Muscle layer of colon (tissue), 2 donors: ENCODE data around the gene GIMAP5.
"Not testable (repeated sequence)": the region's sequence is repeated elsewhere in the genome, so short reads cannot be mapped to it uniquely, and the experiment has no call there.

Experiments used
- H3K27ac ChIP-seq: one replicate; pipeline ENCODE4 v1.7.0; 2013; ENCODE audit warnings: low read depth, mild to moderate bottlenecking, low read length, moderate library complexity
- H3K27me3 ChIP-seq, 2 donors: one replicate each; pipeline ENCODE4 v1.7.0; 2013; ENCODE audit warnings: low read length in 2 of 2, mild to moderate bottlenecking in 2 of 2; ENCODE audit not compliant: insufficient read depth in 2 of 2, control insufficient read depth in 1 of 2
- H3K36me3 ChIP-seq: one replicate; pipeline ENCODE4 v1.7.0; 2013; ENCODE audit warnings: mild to moderate bottlenecking, low read length; ENCODE audit not compliant: insufficient read depth
- H3K4me1 ChIP-seq: one replicate; pipeline ENCODE4 v1.7.0; 2013; ENCODE audit warnings: mild to moderate bottlenecking, low read length; ENCODE audit not compliant: insufficient read depth
- H3K4me3 ChIP-seq, 2 donors: one replicate each; pipeline ENCODE4 v1.7.0; 2013; ENCODE audit warnings: low read length in 2 of 2, low read depth in 1 of 2, mild to moderate bottlenecking in 1 of 2, moderate library complexity in 1 of 2
- H3K9ac ChIP-seq: one replicate; pipeline ENCODE4 v1.7.0; 2013; ENCODE audit warnings: low read length
- H3K9me3 ChIP-seq: one replicate; pipeline ENCODE4 v1.7.0; 2013; ENCODE audit warnings: mild to moderate bottlenecking, low read length
- donor health status: abdominal sarcoma.
- donor health status: Adenocarcinoma of cecum.

The GIMAP5 gene

DNA sequence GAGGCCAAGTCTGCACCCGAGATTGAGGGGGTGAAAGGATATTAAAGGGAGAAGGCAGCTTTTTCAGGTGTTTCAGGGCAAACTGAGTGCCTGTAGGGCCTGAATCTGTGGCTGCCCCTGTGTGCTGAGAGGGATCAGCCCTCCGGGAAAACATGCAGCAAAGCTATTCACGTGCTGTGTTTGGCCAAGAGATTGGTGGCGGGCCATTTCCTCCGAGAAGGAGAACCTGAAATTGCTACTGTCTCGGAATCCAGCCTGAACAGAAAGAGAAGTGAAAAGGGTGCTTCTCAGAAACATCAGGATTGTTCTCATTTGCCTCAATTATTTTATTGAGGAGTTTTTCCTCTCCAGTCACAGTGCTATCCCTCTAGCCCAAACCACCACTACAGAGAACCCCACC, 16.0 kb downstream of the GIMAP5 start:
- Histone ChIP-seq H3K4me3 (no peak overlapping the region), H3K4me1 (no peaks in the 10 kb centered on the region), H3K9me3 (no peaks in the 10 kb centered on the region), H3K36me3 (no peaks in the 10 kb centered on the region), H3K27me3 (no peaks in the 10 kb centered on the region), H3K27ac (no peak overlapping the region), H3K9ac (no peak overlapping the region)

DNA sequence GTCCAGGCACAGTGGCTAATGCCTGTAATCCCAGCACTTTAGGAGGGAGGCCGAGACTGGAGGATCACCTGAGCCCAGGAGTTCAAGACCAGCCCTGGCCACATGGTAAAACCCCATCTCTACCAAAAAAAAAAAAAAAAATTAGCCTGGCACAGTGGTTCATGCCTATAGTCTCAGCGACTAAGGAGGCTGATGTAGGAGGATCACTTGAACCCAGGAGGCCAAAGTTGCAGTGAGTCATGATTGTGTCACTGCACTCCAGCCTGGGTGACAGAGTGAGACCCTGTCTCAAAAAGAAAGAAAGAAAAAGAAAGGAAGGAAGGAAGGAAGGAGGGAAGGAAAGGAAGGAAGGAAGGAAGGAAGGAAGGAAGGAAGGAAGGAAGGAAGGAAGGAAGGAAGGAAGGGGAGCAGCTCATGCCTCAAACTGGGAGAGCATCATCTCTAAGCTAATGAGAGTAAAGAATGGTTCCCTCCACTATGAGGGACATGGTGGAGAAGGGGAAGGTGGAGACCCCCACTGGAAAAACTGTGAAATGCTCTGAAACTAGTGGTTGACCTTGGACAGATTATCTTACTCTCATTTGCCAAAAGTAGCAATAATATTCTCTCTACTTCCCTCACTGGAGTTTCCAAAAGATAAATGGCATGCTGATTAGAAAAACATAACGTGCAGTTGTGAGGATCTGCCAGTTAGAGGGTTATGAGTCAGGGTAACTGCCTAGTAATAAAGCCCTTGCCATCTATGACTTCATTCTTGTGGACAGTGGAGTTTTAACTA, 16.8 kb downstream of the GIMAP5 start:
- Histone ChIP-seq H3K4me3 (no peak overlapping the region), H3K27ac (no peak overlapping the region), H3K4me1 (no peaks in the 10 kb centered on the region), H3K36me3 (no peaks in the 10 kb centered on the region), H3K9me3 (no peaks in the 10 kb centered on the region), H3K27me3 (no peaks in the 10 kb centered on the region), H3K9ac (no peak overlapping the region)

DNA sequence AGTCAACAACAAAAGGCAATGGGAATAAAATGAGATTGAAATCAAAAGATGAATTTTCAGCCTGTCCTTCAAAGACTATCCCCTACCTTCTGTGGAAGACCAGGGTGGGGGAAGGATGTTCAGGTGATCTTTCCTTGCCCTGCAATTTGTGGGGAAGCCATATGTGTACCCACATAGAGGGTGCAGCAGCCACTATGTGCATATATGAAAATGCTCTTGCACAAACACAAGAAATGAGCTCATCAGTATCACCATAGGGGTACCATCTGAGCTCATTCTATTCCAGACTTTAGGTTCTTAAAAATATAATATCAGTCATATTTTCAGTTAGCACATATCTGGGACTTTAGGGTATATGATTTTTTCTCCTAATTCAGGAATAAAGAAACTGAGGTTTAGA, 17.7 kb downstream of the GIMAP5 start:
- H3K9me3 ChIP-seq, result no peaks in the 10 kb centered on the region

DNA sequence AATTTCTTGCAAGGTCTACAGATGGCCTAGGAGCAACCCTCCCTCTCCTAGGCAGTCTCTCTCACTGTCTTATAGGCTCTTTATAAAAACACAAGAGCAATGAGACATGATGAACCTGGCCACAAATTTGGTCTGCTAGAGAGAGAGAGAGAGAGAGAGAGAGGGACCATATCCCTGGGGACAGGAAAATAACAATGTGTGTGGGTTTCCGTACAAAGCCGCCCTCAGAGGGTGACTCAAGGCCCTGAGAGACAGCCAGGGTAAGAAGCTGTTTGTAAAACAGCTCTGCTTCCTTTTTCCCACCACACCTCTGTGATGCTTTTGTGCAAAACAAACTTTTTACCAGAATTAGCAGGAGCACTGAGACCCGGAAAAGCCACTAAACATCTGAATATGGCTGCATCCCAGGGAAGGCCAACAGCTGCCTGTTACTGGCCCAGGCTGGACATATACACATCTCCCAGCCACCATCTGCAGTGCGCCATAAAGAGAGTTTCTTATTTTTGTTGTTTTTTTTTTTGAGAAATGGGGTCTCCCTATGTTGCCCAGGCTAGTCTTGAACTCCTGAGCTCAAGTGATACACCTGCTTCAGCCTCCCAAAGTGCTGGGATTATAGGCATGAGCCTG, 18.4 kb downstream of the GIMAP5 start:
- Histone ChIP-seq H3K36me3 (no peaks in the 10 kb centered on the region), H3K27me3 (no peaks in the 10 kb centered on the region), H3K4me1 (no peaks in the 10 kb centered on the region), H3K9me3 (no peaks in the 10 kb centered on the region), H3K27ac (no peak overlapping the region), H3K4me3 (no peak overlapping the region), H3K9ac (no peak overlapping the region)

More for the DNA sequence above, 17.7 kb downstream of the GIMAP5 start:
- Histone ChIP-seq H3K27me3 (no peaks in the 10 kb centered on the region), H3K27ac (no peak overlapping the region), H3K4me3 (no peak overlapping the region), H3K4me1 (no peaks in the 10 kb centered on the region), H3K9ac (no peak overlapping the region), H3K36me3 (no peaks in the 10 kb centered on the region)

DNA sequence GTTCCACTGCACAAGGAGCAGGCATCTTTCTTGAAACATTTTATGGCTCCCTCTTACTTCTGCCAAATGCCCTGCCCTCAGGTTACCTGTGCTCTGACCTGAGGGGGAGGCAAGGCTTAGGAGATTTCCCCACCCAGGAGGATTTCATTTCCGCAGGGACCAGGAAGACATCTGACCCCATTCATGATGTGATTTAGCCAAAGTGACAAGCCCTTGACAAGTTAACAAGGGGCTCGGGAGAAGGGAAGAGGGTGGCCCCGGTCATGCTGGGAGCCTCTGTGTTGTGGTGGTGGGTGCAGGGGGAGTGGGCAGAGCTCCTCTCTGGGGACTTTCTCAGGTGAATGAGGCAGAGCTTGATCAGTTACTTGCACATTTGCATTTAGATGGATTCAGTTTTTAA, 18.9 kb downstream of the GIMAP5 start:
- Histone ChIP-seq H3K9ac (no peak overlapping the region), H3K4me3 (no peak overlapping the region), H3K4me1 (no peaks in the 10 kb centered on the region)

DNA sequence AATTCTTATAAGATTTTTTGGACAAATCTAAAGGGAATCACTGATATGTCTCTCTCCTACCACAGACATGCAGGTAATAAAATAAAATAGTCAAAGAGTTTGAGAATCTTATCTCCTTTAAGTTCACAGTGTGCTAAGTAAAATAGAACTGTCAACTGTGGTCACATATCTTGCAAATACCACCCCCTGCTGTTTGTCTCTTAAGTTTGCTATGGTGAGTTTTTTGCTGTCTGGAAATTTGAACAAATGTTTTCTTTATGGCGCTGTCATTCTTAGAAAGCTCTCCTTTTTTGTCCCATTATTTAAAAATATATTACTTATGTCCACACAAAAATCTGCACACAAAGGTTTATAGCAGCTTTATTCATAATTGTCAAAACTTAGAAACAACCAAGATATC, 19.6 kb downstream of the GIMAP5 start:
- Histone ChIP-seq H3K27ac (no peak overlapping the region), H3K9ac (no peak overlapping the region), H3K36me3 (no peaks in the 10 kb centered on the region), H3K4me3 (no peak overlapping the region), H3K9me3 (no peaks in the 10 kb centered on the region), H3K4me1 (no peaks in the 10 kb centered on the region), H3K27me3 (no peaks in the 10 kb centered on the region)

More for the DNA sequence above, 18.9 kb downstream of the GIMAP5 start:
- H3K27me3 ChIP-seq, result no peaks in the 10 kb centered on the region
- no peak overlapping the region for H3K27ac ChIP-seq
- no peaks in the 10 kb centered on the region for H3K9me3 ChIP-seq
- H3K36me3 ChIP-seq, result no peaks in the 10 kb centered on the region

DNA sequence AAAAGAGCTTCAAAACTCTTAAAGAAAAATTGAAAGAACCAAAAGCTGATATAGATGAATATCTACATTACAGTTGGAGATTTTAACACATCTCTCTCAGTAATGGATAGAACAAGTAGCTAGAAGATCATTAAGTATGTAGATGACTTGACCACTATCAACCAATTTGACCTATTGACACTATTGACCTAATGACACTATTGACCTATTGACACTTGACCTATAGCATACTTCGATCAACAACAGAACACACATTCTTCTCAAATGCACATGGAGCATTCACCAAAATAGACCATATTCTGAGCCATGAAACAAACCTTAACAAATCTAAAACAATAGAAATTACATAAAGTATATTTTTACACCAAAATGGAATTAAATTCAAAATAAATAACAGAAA, 22.3 kb downstream of the GIMAP5 start:
- H3K4me3 ChIP-seq, result no peak overlapping the region
- H3K27ac ChIP-seq, result no peak overlapping the region
- H3K9me3 ChIP-seq, result no peaks in the 10 kb centered on the region
- no peak overlapping the region for H3K9ac ChIP-seq
- no peaks in the 10 kb centered on the region for H3K27me3 ChIP-seq
- H3K36me3 ChIP-seq, result no peaks in the 10 kb centered on the region
- no peaks in the 10 kb centered on the region for H3K4me1 ChIP-seq

DNA sequence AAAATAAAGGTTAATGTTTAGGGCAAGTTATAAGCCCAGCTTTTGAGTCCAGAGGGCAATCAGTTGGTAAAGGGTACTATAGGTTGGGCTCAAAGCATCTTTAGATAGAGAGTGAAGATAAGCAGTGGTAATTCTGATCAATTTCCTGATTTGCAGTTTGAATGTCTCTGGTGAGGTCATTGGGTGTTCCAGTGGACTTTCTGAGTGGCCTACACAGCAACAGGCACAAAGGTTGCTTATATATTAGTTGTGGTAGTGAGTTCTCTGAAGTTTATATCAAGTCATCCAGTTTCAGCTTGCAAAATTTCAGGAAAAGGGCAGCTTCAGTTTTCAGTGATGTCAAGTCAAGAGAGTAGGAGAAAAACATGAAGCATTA, 29.1 kb downstream of the GIMAP5 start:
- H3K9ac ChIP-seq, result no peak overlapping the region
- no peaks in the 10 kb centered on the region for H3K9me3 ChIP-seq
- H3K36me3 ChIP-seq, result no peaks in the 10 kb centered on the region
- no peaks in the 10 kb centered on the region for H3K27me3 ChIP-seq
- H3K4me3 ChIP-seq, result no peak overlapping the region
- H3K4me1 ChIP-seq, result no peaks in the 10 kb centered on the region
- no peak overlapping the region for H3K27ac ChIP-seq

DNA sequence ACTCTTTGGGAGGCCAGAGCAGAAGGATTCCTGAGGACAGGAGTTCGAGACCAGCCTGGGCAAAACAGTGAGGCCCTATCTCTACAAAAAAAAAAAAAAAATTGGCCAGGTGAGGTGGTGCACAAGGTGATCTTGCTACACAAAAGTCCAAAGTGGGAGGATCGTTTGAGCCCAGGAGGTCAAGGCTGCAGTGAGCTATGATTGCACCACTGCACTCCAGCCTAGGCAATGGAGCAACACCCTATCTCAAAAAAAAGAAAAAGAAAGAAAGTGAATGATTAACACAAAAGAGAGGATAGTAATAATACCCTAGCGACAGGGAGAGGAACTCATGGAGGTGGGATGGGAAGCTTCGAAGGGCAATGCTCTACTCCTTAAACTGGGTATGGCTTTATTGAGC, 32.5 kb downstream of the GIMAP5 start:
- H3K27me3 ChIP-seq, result no peaks in the 10 kb centered on the region
- no peaks in the 10 kb centered on the region for H3K9me3 ChIP-seq
- H3K9ac ChIP-seq, result no peak overlapping the region
- no peaks in the 10 kb centered on the region for H3K4me1 ChIP-seq
- no peaks in the 10 kb centered on the region for H3K36me3 ChIP-seq
- no peak overlapping the region for H3K4me3 ChIP-seq
- no peak overlapping the region for H3K27ac ChIP-seq

DNA sequence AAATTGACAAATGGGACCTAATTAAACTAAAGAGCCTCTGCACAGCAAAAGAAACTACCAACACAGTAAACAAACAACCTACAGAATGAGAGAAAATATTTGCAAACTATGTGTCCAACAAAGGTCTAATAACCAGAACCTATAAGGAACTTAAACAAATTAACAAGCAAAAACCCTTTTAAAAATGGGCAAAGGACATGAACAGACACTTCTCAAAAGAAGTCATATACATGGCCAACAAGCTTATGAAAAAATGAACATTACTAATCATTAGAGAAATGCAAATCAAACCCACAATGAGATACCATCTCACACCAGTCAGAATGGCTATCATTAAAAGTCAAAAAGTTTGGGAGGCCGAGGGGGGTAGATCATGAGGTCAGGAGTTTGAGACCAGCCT, 36.9 kb downstream of the GIMAP5 start:
- not testable (repeated sequence) for H3K9me3 ChIP-seq, H3K4me3 ChIP-seq, H3K27me3 ChIP-seq, H3K27ac ChIP-seq, H3K4me1 ChIP-seq, H3K9ac ChIP-seq, H3K36me3 ChIP-seq

DNA sequence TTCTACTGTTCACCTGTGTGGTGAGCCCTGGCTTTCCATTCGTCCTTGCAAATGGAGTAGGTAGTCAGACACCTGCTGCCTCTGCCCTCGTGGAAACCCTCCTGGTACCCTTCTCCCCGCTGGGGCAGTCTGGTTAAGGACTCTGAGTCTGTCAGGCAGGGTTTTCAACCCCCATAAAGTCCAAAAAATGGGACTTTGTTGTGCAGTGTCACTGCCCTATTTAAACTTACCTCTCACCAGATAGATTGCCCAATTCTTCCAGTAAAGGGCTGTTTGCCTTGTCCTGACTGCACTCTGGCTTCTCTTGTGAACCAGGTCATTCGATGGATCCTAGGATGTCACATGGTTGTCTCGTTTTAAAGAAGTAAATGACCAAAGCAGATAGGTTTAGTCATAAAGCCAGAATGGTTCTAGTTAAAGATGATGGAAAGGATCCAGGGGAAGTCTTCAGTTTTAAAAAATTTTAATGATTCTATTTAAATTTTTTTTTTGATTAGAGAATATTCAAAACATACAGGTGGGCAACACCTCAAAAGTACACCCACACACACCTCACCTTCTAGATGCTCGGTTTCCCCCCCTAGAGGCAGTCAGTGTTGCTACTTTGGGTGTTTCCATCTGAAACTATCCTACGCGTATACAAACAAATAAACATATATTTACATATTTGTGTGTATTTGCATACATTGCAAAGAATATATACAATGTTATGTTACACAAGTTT, 41.0 kb downstream of the GIMAP5 start:
- H3K27me3 ChIP-seq, result no peaks in the 10 kb centered on the region
- peaks cover 24% of the 10 kb centered on the region for H3K4me1 ChIP-seq
- H3K4me3 ChIP-seq, result no peak overlapping the region
- H3K27ac ChIP-seq, result no peak overlapping the region
- no peaks in the 10 kb centered on the region for H3K9me3 ChIP-seq
- H3K36me3 ChIP-seq, result no peaks in the 10 kb centered on the region
- H3K9ac ChIP-seq, result no peak overlapping the region
